HG02981 (cell line): ENCODE data around the gene SMG9.

Experiments
- ATAC-seq: cut with Tn5 transposase; IDR thresholded peaks from one replicate; pipeline ENCODE4 v1.9.1; 2021; ENCODE audit warnings: mild to moderate bottlenecking, moderate library complexity; ENCODE audit not compliant: unreplicated experiment

Gene SMG9

GRCh38 chr19:43754503-43755255 lies at the start of gene SMG9:
Gene SMG9, minus strand, starts transcription at chr19:43754962. Its CDS starts 4,221 bp downstream, at chr19:43750741.
- peak; percentile 53 for ATAC-seq

- no peak for ATAC-seq
Observed at GRCh38 chr19:43804432-43804831, 49.7 kb upstream of the SMG9 start.

- ATAC-seq = no peak
Observed at GRCh38 chr19:43802216-43802951, 47.6 kb upstream of the SMG9 start, which contains the start of gene LYPD5. Gene LYPD5, minus strand, starts transcription at chr19:43802447. Its CDS starts 67 bp downstream, at chr19:43802380.

- ATAC-seq = no peak
Observed at GRCh38 chr19:43799502-43800142, 44.9 kb upstream of the SMG9 start.

GRCh38 chr19:43798546-43799409 lies 44.0 kb upstream of the SMG9 start:
- ATAC-seq = no peak

- ATAC-seq = no peak
Observed at GRCh38 chr19:43798026-43798545, 43.3 kb upstream of the SMG9 start.

- no peak for ATAC-seq
Observed at GRCh38 chr19:43797556-43797955, 42.8 kb upstream of the SMG9 start.

GRCh38 chr19:43797118-43797517 lies 42.4 kb upstream of the SMG9 start:
- no peak for ATAC-seq

- ATAC-seq = no peak
Observed at GRCh38 chr19:43790587-43790986, 35.8 kb upstream of the SMG9 start.

- ATAC-seq = no peak
Observed at GRCh38 chr19:43789029-43789428, 34.3 kb upstream of the SMG9 start.

GRCh38 chr19:43786665-43787064 lies 31.9 kb upstream of the SMG9 start:
- no peak for ATAC-seq

GRCh38 chr19:43784981-43785808 lies 30.4 kb upstream of the SMG9 start:
- ATAC-seq = no peak

GRCh38 chr19:43784241-43784980 lies 29.6 kb upstream of the SMG9 start:
- ATAC-seq = no peak

- ATAC-seq = no peak
Observed at GRCh38 chr19:43783636-43784035, 28.9 kb upstream of the SMG9 start.

GRCh38 chr19:43782689-43783231 lies 28.0 kb upstream of the SMG9 start:
- ATAC-seq = no peak

- ATAC-seq = no peak
Observed at GRCh38 chr19:43782311-43782660, 27.5 kb upstream of the SMG9 start.

GRCh38 chr19:43781630-43782310 lies 27.0 kb upstream of the SMG9 start:
- ATAC-seq = no peak
